GM21528 (cell line): ENCODE results near the gene ANO6.
"Not testable (repeated sequence)": the region's sequence is repeated elsewhere in the genome, so short reads cannot be mapped to it uniquely, and the experiment has no call there.

Experiments used
- ATAC-seq: cut with Tn5 transposase; IDR thresholded peaks from one replicate; pipeline ENCODE4 v1.9.1; 2021; ENCODE audit warnings: mild to moderate bottlenecking, moderate library complexity; ENCODE audit not compliant: unreplicated experiment, low FRiP score

ANO6 gene

DNA sequence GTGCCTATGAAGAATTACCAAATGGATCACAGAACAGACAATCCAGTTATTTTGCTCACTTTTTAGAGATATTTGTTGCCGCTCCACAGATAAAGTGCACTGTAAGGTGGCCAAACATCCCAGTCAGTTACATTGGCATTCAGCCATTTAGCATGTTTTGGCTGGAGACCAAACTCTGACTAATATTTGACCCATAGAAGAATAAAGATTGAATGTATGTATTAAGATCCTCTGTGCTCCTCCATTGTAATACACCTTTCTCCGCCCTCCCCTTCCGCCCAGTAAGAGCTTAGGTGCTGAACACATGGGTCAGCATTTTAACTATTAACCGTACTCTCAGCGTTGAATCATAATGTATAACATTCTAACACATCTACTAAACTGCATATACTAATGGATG is 163.4 kb downstream of the ANO6 start:
- no peak for ATAC-seq

GRCh38 chr12:45381351-45381750 is 165.5 kb downstream of the ANO6 start:
- ATAC-seq: no peak

GRCh38 chr12:45388545-45388944 is 172.7 kb downstream of the ANO6 start:
- no peak for ATAC-seq

DNA sequence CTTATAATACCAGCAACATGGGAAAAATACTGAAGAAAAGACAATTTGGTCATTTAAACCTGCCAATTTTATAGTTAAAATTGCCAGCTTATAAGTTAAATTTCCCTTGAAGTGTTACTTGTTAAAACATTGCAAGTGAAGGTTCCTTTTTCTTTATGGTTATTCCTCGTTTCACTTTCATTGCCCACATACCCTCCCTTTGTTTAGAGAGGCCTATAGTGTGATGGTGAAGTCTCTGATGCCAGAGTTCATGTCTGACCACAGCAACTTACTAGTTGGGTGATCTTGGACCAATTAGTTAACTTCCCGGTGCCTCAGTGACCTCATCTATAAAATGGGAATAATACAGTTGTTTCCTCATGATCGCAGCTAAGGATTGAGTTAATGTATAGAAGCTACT is 173.5 kb downstream of the ANO6 start:
- no peak for ATAC-seq

- ATAC-seq: not testable (repeated sequence)
Measured at GRCh38 chr12:45397499-45397898, 181.6 kb downstream of the ANO6 start.

GRCh38 chr12:45398552-45398951 is 182.7 kb downstream of the ANO6 start:
- no peak for ATAC-seq

- no peak for ATAC-seq
Measured at GRCh38 chr12:45400991-45401390, 185.1 kb downstream of the ANO6 start.

DNA sequence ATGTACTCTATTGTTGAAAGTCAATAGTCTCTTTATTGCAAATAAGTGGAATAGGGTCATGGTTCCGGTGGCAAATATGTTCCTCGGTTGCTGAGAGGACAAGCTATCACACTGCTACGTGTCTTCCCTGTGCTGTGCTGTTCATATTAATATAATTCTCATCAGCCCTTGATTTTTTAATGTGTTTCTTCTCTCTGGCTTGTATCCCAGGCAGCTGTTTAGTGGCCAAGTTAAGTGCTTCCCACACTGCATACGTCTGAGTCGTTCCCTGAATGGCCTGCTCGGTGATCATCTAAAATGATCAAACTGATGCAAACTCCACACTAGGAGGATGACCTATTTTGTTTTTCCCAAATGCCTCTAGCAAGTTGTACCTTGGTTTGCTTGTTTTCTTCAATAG is 186.4 kb downstream of the ANO6 start:
- ATAC-seq: no peak

DNA sequence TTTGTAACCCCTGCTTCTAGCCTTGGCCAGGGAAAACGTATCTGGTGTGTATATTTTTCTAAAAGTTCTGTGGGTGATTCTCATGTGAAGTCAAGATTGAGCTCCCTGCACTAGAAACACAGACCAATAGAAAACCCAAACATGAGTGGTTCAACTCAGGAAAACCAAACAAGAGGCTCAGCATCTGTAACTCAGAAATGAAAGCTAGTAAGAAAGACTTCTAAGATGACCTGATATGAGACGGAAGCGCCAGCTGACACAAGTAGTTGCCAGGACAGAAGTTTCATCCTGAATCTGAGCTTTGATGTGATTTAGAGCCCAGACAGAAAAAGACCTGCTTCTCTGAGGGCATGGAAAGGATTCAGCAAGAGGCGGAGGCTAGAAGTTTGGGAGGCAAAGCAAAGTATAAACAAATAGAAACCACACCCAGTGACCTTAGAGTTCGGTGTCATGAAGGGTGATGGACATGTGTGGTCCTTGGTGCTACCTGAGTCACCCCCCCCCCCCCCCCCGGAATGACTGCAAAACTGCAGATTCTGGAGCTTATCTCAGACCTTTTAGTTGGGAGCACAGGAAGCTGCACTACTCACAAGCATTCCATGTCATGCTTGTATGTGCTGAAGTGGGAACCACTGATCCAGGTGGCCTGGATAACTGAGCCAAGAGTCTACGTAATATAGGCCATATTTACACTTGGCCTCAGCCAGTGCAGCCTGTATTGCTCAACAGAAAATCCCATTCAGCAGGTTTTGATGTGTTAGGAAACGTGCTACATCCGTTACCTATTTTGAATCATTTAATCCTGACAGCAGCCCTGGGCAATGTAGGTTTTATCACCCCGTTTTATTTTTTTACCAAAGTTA is 191.3 kb downstream of the ANO6 start:
- no peak for ATAC-seq

DNA sequence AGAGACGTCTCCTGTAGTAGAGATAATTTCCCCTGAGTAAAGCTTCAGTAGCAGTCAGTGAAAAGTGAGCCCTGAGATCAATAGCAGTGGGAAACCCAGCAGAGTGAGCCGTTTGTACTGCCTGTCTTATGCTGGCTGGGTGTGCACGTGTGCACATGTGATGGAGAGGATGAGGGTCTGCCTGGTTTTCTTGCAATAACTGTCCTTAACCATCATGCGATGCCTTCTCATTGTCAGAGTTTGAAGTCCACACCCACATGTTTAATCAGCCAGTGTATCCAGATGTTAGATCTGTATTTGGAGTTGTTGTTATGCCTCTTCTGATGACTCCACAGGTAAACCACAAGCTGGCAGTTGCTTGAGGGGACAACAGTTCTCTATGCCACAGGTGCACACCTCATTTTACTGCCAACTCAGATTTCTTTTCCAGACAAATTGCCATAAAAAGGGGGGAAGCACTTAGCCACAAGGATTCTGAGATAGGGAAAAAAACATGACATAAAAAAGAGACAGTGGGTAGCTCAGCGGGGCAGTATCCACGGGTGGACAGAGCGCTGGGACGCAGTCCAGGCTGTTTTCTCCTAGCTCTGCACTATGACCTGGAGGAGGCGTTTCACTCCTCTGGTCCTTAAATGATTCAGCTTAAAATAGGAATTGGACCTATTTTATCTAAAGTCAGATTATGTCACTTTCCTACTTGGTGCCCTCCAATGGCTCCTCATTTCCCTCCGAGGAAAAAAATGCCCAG is 192.3 kb downstream of the ANO6 start:
- ATAC-seq: no peak

DNA sequence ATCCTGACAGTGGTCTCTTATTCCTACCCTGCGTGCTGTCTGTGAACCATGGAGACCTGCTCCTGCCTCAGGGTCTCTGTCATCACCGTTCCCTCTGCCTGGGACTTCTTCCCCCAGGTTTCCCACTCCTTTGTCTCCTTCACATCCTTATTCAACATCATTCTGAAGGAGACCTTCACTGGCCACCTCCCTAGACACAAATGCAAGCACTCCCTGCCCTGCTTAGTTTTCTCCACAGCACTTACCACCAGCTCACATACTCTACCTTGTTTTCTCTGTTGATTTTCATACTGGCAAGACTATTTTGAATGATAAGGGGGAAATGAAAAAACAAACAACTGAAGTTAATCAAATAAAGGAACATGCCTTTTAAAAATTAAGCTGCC is 192.8 kb downstream of the ANO6 start:
- no peak for ATAC-seq

DNA sequence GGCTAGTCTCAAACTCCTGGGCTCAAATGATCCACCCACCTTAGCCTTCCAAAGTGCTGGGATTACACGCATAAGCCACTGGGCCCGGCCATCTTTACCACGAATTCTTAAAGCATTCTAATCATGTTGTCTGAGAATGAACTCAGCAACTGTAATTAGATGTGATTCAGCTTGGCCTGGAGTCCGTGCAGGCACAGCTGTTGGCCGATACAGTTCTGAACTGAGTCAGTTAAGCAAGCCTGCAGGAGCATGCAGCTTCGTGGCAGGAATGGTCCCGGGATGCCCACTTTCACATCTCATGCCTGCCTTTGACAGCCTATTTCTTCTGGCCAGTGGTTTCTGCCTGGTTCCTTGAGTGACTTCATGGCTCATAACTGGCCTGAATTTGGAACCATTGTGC is 194.1 kb downstream of the ANO6 start:
- no peak for ATAC-seq

DNA sequence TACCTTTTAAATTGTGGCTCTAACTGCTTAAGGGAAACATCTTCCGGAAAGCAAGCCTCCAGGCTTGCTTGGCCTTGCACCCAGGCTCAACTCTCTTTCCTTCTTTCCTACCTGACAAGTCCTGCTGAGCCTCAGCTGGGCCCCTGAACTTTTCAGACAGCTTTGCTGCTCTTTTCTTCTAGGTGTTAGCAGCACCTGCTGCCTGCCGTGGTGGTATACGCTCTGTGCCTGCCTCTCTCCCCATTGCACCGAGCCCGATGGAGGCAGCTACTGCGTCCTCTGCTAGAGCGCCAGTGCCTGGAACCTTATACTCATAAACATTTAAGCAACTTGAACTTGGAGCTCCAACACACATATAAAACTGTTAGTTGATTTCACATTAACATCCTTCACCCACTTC is 195.7 kb downstream of the ANO6 start:
- ATAC-seq: no peak

DNA sequence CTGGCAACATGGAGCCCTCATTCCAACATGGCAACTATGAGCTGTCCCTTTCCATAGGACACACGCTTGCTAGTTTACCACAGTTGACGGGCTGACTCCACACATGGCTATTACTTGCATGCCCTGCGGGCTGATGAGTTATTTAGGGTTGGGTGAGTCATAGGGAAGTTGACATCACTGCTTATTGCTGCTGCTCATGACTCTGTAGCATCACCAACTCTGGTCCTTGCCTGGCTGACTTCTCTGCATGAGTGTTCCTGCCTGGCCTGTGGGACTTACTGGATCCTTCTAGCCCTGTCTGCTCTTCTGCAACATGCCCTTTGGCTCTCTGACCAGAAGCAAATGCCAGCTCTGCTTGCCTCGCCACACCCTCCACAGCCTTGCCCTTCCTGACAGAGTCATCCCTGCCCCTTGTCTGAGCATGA is 199.5 kb downstream of the ANO6 start:
- ATAC-seq: peak; percentile 84

GRCh38 chr12:45416126-45416525 is 200.2 kb downstream of the ANO6 start:
- no peak for ATAC-seq

GRCh38 chr12:45418520-45418919 is 202.6 kb downstream of the ANO6 start:
- ATAC-seq: no peak

GRCh38 chr12:45419317-45419814 is 203.5 kb downstream of the ANO6 start:
- no peak for ATAC-seq

GRCh38 chr12:45421736-45422135 is 205.8 kb downstream of the ANO6 start:
- no peak for ATAC-seq

DNA sequence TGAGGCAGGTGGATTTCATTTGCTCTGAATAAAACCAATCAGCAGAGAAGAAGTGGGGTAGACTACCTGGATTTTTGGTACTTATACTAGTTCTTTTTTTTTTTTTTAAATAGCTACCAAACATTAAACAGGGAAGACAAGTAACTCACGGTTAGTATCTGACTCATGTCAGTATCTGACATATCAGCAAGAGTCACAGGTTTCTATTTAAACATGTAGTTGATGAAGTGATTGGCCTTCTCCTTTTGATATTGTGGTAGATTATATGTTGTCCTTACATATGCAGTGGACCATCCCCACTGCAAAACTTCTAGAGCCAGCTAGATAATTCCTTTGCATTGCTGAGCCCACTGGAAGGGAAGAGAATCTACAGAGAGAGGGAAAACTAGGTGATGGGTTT is 208.0 kb downstream of the ANO6 start:
- no peak for ATAC-seq

DNA sequence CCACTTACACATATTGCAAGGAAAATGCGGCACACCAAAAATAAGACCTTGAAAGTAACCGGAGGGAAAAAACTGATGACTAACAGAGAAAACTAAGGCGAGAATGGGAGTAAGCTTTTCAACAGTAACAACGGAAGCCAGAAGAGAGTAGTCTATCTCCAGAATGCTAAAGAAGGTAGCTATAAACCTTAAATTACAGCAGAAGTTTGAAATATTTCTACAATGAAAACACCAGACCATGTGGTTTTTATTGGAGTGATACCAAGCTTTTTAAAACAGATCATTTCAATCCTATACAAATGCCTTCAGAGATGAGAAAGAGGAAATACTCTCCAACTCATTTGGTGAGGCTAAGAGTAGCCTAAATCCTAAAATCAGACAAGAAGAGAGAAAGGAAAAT is 209.5 kb downstream of the ANO6 start:
- no peak for ATAC-seq

- no peak for ATAC-seq
Measured at GRCh38 chr12:45426294-45426693, 210.4 kb downstream of the ANO6 start.

- no peak for ATAC-seq
Measured at GRCh38 chr12:45427042-45427441, 211.1 kb downstream of the ANO6 start.
